ENCODE results near the gene SPATA6.
"Not testable (repeated sequence)": the region's sequence is repeated elsewhere in the genome, so short reads cannot be mapped to it uniquely, and the experiment has no call there.

The SPATA6 gene

GRCh38 chr1:48344373-48344772, 127.6 kb downstream of the SPATA6 start:
- DNase-seq (ENCODE audit: low read depth) = no peak

- no peak for DNase-seq (ENCODE audit: low read depth)
Measured at GRCh38 chr1:48341221-48341620, 130.8 kb downstream of the SPATA6 start.

GRCh38 chr1:48338257-48338656, 133.7 kb downstream of the SPATA6 start:
- no peak for DNase-seq (ENCODE audit: low read depth)

- no peak for DNase-seq (ENCODE audit: low read depth)
Measured at GRCh38 chr1:48333316-48333715, 138.7 kb downstream of the SPATA6 start.

GRCh38 chr1:48332115-48332514, 139.9 kb downstream of the SPATA6 start:
- DNase-seq (ENCODE audit: low read depth) = no peak

GRCh38 chr1:48329905-48330304, 142.1 kb downstream of the SPATA6 start:
- no peak for DNase-seq (ENCODE audit: low read depth)

- no peak for DNase-seq (ENCODE audit: low read depth)
Measured at GRCh38 chr1:48329486-48329885, 142.5 kb downstream of the SPATA6 start.

- DNase-seq (ENCODE audit: low read depth) = not testable (repeated sequence)
Measured at GRCh38 chr1:48311829-48312228, 160.2 kb downstream of the SPATA6 start.

GRCh38 chr1:48309564-48310082, 162.4 kb downstream of the SPATA6 start:
- DNase-seq (ENCODE audit: low read depth) = no peak

- no peak for DNase-seq (ENCODE audit: low read depth)
Measured at GRCh38 chr1:48302652-48303051, 169.4 kb downstream of the SPATA6 start.

- no peak for DNase-seq (ENCODE audit: low read depth)
Measured at GRCh38 chr1:48294656-48295055, 177.3 kb downstream of the SPATA6 start.

- DNase-seq (ENCODE audit: low read depth) = not testable (repeated sequence)
Measured at GRCh38 chr1:48294094-48294493, 177.9 kb downstream of the SPATA6 start.

- DNase-seq (ENCODE audit: low read depth) = no peak
Measured at GRCh38 chr1:48292706-48293105, 179.3 kb downstream of the SPATA6 start.

- no peak for DNase-seq (ENCODE audit: low read depth)
Measured at GRCh38 chr1:48291421-48291820, 180.6 kb downstream of the SPATA6 start.

GRCh38 chr1:48285525-48285924, 186.5 kb downstream of the SPATA6 start:
- DNase-seq (ENCODE audit: low read depth) = no peak

GRCh38 chr1:48284696-48285420, 187.1 kb downstream of the SPATA6 start:
- not testable (repeated sequence) for DNase-seq (ENCODE audit: low read depth)

- DNase-seq (ENCODE audit: low read depth) = not testable (repeated sequence)
Measured at GRCh38 chr1:48282329-48282728, 189.7 kb downstream of the SPATA6 start.

- DNase-seq (ENCODE audit: low read depth) = not testable (repeated sequence)
Measured at GRCh38 chr1:48277437-48277836, 194.6 kb downstream of the SPATA6 start.

GRCh38 chr1:48266576-48266975, 205.4 kb downstream of the SPATA6 start:
- no peak for DNase-seq (ENCODE audit: low read depth)

GRCh38 chr1:48263041-48263440, 209.0 kb downstream of the SPATA6 start:
- DNase-seq (ENCODE audit: low read depth) = no peak

- no peak for DNase-seq (ENCODE audit: low read depth)
Measured at GRCh38 chr1:48261881-48262400, 210.1 kb downstream of the SPATA6 start.

GRCh38 chr1:48258106-48258505, 213.9 kb downstream of the SPATA6 start:
- no peak for DNase-seq (ENCODE audit: low read depth)

- DNase-seq (ENCODE audit: low read depth) = no peak
Measured at GRCh38 chr1:48254254-48254653, 217.8 kb downstream of the SPATA6 start.

- DNase-seq (ENCODE audit: low read depth) = no peak
Measured at GRCh38 chr1:48251821-48252220, 220.2 kb downstream of the SPATA6 start.

Measured in activated T-helper 9 cell treated with anti-CD3 and anti-CD28 coated beads, Interleukin-2, amount 50 U/mL, for 16 hours (primary cell).